GM12891 (cell line): Measurements from ENCODE around the gene IQCE.

ENCODE experiments used
- POLR2AphosphoS5 ChIP-seq: IDR thresholded peaks from 2 replicates; pipeline ENCODE4 v1.6.1; 2011; ENCODE audit warnings: low read depth, low read length, control low read depth
- SPI1 ChIP-seq: IDR thresholded peaks from 2 replicates; pipeline ENCODE4 v1.6.1; 2011; ENCODE audit warnings: low read depth, low read length, control low read depth

GRCh38 chr7:2608921-2609411 is 50.2 kb downstream of the IQCE start:
- no peak for TF ChIP-seq POLR2AphosphoS5
- no peak for TF ChIP-seq SPI1
